ENCODE data around the gene SLC13A5.
"Not testable (repeated sequence)": the region's sequence is repeated elsewhere in the genome, so short reads cannot be mapped to it uniquely, and the experiment has no call there.

SLC13A5 gene

GRCh38 chr17:6660805-6661463 is 52.2 kb downstream of the SLC13A5 start:
- DNase-seq (ENCODE audit: low spot score): no peak

DNA sequence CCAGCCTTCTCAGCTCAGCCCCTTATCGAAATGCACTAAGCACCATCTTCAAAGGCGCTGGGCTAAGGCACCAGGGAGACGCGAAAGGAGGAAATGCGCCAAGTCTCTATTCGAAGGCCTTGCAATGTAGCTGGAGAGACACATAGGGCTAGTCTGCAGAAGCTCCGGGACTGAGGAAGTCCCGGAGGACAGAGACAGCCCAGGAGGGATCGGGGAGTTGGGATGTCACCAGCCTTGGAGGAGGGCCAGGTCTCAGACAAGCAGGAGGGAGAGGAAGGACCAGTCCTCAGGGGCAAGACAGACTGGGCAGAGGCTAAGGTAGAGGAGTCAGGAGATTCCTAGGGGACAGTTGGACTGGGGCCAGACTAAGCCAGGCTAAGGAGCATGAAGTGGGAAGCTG is 53.1 kb downstream of the SLC13A5 start:
- DNase-seq (ENCODE audit: low spot score): no peak

- not testable (repeated sequence) for DNase-seq (ENCODE audit: low spot score)
Measured at GRCh38 chr17:6658411-6658810, 54.8 kb downstream of the SLC13A5 start.

DNA sequence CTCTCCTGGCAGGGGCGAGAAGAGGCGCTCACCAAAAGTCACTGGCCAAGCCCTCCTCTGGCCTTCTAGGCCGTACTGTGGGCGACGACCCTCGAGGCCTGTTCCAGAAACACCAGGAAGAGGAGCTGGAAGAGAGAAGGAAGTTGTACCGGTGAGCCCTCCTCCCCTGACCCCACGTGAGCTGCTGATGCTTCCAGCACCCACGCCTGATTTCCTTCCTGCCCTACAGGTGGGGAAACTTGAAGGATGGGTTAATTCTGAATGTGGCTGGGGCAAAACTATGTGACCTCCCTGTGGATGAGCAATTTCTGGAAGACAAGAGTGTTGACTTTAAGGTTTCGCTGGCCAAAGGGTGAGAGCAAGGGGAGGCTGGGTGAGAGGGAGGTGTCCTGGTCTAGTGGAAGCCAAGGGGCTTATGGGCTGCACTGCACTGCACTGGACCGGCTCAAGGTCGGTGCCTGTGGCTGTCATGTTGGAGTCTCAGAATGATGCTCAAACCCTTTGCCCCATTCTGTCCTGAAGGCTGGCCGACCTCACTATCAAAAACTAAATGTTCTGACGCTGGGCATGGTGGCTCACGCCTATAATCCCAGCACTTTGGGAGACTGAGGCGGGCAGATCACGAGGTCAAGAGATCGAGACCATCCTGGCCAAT is 55.4 kb downstream of the SLC13A5 start:
- DNase-seq (ENCODE audit: low spot score): no peak

DNA sequence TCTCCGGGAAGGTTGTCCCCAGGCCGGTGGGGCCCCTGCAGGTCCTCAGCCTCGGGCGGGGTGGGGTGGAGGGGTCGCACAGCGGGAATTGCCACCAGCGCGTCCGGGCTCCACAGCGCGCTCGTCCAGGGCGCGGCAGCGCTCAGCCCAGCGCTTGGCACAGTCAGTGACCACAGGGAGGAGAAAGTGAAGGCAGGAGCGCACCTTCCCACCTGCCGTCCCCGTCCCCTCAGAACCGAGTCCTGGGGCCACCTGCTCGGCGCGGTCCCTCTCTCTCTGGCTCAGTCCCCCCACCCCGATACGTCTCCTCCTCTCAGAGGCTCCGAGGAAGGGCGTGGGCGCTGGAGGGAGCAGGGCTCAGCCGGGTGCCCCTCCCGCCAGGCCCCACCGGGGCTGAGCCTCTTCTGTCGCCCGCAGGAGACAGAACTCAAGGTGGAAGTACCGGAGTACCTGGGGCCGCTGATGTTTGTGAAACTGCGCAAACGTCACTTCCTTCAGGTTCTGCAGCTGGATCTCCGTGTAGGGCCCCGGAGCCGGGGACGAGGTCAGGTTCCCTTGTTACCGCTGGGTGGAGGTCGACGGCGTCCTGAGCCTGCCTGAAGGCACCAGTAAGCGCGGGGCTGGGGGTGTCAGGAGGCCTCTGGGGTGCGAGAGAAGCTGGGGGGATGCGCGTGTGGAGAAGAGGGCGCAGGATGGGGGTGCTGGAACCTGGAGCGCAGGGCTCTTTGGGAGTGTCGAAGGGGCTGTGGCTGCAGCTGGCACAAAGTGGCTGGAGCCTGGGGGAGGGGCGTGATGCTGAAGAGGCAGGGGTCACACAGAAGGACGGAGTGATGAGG is 56.2 kb downstream of the SLC13A5 start:
- DNase-seq (ENCODE audit: low spot score): peak; percentile 65

- DNase-seq (ENCODE audit: low spot score): not testable (repeated sequence)
Measured at GRCh38 chr17:6655732-6656361, 57.3 kb downstream of the SLC13A5 start.

DNA sequence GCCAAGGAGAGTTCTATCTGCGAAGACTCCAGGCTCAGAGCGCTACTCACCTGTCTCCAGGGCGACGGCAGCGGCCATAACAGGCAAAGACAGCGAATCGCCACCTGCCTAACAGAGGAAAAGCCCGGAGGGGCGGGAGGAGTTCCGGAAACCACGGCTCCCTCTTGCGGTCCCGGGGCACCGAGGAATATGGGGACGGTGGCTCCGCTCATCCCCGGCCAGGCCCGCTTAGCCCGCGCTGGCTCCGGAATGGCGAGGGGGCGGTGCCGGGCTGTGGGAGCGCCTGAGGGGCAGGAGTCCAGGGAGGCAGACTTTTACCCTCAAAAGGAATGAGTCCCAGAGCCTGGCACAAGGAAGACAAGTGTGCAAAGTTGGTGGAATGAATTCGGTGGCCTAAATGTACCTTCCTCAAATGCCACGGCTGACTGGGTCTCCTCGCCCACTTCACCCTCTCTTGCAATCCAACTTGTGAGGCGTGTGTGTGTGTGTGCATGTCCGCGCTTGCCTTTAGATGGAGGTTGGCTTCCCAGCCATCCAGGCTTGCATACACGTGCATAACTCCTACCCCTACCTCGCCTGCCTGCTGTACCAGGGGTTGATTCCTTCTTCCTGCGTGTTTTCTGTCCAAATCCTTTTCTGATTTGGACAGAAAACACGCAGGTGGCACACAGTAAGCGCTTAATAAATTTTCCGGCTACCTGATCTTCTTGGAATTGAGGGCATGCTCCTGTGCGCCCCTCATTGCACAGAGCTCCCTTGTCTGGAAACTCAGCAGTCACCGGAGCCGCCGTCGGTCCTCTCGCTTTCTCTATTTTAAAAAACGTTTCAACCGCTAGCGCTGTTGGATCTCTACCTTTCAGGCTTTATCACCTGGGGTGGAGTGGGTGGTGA is 58.1 kb downstream of the SLC13A5 start:
- DNase-seq (ENCODE audit: low spot score): no peak

DNA sequence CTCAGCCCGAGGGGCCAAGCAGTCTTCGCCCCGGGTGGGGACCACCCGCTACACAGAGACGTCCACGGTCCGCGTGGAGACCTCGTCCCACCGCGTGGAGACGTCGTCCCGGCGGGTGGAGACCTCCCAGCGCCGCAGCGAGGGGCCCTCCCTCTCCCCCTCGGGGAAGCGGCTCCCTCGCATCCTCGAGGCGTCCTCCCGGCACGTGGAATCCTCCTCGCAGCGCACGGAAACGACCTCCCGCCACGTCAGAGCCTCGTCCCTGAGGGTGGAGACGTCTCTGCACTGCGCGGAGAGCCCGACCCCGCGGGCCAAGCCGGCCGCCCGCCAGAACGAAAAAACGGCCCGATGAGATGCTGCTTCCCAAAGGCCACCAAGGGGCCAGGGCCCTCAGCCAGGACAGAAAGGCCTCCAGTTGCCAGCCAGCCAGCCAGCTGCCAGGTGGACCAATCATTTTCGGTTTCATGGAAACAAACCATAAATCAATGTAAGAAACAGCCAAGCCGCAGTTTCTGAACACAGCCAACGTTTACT is 61.2 kb downstream of the SLC13A5 start:
- DNase-seq (ENCODE audit: low spot score): peak; percentile 16

GRCh38 chr17:6651354-6651918 is 61.7 kb downstream of the SLC13A5 start, which contains the start of the genes C17orf100 and MED31:
Gene C17orf100, plus strand, starts transcription at chr17:6651762. Its CDS starts 152 bp downstream, at chr17:6651914.
Gene MED31, minus strand, starts transcription at chr17:6651605. Its CDS starts 77 bp downstream, at chr17:6651528.
- DNase-seq (ENCODE audit: low spot score): peak; percentile 93

DNA sequence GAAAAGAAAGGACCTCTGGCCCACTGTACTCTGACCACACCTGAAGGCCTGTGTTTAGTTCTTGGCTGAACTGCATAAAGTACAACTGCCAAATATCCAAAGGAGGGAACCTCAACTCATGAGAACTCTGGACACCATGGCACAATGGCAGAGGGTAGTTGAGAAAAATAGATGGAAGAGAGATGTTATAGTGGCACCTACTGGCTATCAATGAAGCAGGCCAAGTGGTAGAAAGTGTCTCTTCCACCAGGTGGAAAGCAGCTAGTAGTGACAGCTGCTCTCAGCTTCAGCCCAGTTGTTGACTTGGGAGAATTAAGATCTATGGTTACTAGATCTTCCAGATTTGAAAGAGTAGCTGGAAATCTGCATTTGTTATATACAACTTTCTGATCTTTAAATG is 65.0 kb downstream of the SLC13A5 start:
- no peak for DNase-seq (ENCODE audit: low spot score)

GRCh38 chr17:6643451-6644125 is 69.6 kb downstream of the SLC13A5 start:
- DNase-seq (ENCODE audit: low spot score): no peak

DNA sequence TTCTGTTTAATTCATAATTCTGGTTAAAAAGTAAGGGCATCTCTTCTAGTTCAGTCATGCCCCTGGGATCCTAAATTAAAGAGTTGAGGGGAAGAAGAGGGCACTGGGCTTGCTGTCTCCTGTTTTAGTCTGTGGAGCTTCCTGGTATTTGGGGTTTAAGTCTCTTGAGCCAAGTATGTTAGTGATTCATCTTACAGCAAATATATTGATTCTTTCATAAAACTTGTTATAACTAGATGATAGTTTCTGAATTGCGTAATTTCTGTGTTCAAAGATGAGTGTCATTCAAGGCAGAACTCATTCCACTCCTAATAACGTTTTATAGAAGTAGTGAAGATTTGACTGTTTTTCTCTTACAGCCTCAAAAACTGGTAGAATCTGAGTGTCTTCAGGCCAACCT is 70.6 kb downstream of the SLC13A5 start:
- no peak for DNase-seq (ENCODE audit: low spot score)

GRCh38 chr17:6641247-6641863 is 71.8 kb downstream of the SLC13A5 start:
- DNase-seq (ENCODE audit: low spot score): no peak

DNA sequence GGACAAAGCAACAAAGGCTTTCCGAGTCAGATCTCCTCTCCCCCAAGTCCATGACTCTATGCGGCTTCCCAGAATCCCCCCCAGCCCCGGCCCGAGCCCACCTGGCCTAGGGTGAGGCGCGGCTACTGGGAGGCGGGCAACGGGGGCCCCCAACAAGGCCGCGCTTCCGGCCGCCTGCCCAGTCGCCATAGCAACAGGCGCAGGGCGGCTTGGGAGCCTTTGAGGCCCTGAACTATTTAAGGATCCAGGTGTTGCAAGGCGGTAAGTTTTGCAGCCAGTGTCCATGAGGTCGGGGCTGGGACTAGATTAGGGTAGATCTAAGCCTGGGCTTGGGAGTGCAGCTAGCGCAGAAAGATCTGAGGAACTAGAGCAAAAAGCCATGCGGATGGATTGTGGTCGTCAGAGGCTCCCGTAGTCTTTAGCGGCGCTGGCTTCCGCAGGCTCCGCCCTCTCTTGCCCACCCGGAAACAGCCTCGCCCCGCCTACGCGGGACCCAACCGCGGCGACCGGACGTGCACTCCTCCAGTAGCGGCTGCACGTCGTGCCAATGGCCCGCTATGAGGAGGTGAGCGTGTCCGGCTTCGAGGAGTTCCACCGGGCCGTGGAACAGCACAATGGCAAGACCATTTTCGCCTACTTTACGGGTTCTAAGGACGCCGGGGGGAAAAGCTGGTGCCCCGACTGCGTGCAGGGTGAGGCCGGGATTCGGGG is 72.5 kb downstream of the SLC13A5 start, which contains the start of the genes KIAA0753 and TXNDC17:
TSS of gene KIAA0753 (minus strand) at position 176 of the 711 bp plus-strand sequence. CDS start 5,608 bp downstream, outside the sequence.
TSS of gene TXNDC17 (plus strand) at position 525 of the 711 bp plus-strand sequence. CDS start at position 548, 23 bp downstream.
- peak; percentile 90 for DNase-seq (ENCODE audit: low spot score)

DNA sequence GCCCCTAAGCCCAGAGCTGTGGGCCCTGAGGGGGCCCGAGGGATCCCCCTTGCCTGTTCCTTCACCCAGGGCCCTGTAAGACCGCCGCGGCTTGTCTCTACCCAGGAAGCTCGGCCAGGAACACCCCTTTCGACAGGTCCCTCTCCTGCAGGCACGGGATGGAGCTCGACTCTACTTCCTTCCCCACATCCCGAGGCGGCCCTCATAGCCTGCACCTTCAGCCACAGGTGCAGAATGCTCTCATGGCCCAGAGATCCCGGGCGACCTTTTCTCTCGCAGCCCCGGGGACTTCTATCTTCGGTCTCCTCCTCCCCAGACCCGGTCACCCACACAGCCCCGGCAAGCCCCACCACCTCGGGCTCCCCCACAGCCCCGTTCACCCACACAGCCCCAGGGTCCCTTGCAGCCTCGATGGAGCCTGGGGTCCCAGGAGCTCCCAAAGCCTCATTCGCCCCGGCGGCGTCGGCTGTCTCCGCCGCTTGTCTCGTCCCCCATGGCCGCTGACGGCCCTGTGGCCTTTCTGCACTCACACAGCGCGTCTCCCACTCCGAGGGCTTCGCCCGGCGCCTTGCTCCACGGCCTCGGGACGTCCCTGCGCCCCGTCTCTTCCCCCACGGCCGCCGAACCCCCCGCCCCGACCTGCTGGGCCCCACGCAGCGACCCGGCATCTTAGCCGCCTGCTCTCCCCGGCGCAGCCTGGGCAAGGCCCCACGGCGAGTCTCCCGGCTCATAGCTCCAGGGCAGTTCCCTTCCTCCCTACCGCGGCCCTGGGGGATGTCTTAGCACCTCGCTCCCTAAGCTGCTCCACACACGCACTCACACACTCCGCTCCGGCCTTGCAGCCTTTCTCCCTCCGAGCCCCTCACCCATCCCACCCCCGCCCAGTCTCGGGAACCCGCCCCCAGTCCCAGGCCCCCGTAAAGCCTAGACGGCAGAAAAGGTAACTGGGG is 73.3 kb downstream of the SLC13A5 start:
- DNase-seq (ENCODE audit: low spot score): no peak

- no peak for DNase-seq (ENCODE audit: low spot score)
Measured at GRCh38 chr17:6639014-6639585, 74.1 kb downstream of the SLC13A5 start.
